Endometrial microvascular endothelial cells (primary cell): Measurements from ENCODE around the gene ONECUT3. TPM values are rescaled to one million over a fixed set of nuclear protein-coding genes. Genes with fewer than 3 reads are reported as not detected.
"Not testable (repeated sequence)": the region's sequence is repeated elsewhere in the genome, so short reads cannot be mapped to it uniquely, and the experiment has no call there.

Experiments
- in situ Hi-C: cut with HindIII; loops from 2 replicates; pipeline ENCODE4 v1.10.0; 2017; ENCODE audit warnings: low sequenced_read_pairs, low pct_unique_long_range_greater_than_20kb; ENCODE audit errors: inconsistent ontology term
- total RNA-seq: library from RNA; depleted of rRNA; stranded (reverse); fragments of >200 nt; gene quantifications from one replicate; pipeline ENCODE4 v1.2.3, GENCODE V29; 2015; ENCODE audit errors: inconsistent ontology term

Gene ONECUT3
- total RNA-seq = not detected

GRCh38 chr19:1752757-1753728, at the start of gene ONECUT3:
Gene ONECUT3 (plus strand): TSS chr19:1753506. CDS start chr19:1753663, 157 bp downstream.
- in situ Hi-C loops = no loop called here

GRCh38 chr19:1704339-1704738, 49.0 kb upstream of the ONECUT3 start:
- in situ Hi-C loops = no loop called here

- in situ Hi-C loops = no loop called here
Observed at GRCh38 chr19:1705367-1705766, 47.9 kb upstream of the ONECUT3 start.

- in situ Hi-C loops = not testable (repeated sequence)
Observed at GRCh38 chr19:1706646-1707045, 46.7 kb upstream of the ONECUT3 start.

GRCh38 chr19:1707240-1707639, 46.1 kb upstream of the ONECUT3 start:
- in situ Hi-C loops = no loop called here

- in situ Hi-C loops = no loop called here
Observed at GRCh38 chr19:1713170-1713569, 40.1 kb upstream of the ONECUT3 start.

GRCh38 chr19:1715540-1715939, 37.8 kb upstream of the ONECUT3 start:
- in situ Hi-C loops = no loop called here

GRCh38 chr19:1717200-1717969, 35.9 kb upstream of the ONECUT3 start:
- in situ Hi-C loops = no loop called here

- in situ Hi-C loops = no loop called here
Observed at GRCh38 chr19:1717970-1718264, 35.4 kb upstream of the ONECUT3 start.

- in situ Hi-C loops = no loop called here
Observed at GRCh38 chr19:1718420-1719291, 34.6 kb upstream of the ONECUT3 start.

- in situ Hi-C loops = no loop called here
Observed at GRCh38 chr19:1719519-1719918, 33.8 kb upstream of the ONECUT3 start.

GRCh38 chr19:1720237-1720636, 33.1 kb upstream of the ONECUT3 start:
- in situ Hi-C loops = no loop called here

GRCh38 chr19:1725100-1726064, 27.9 kb upstream of the ONECUT3 start:
- in situ Hi-C loops = no loop called here

- in situ Hi-C loops = no loop called here
Observed at GRCh38 chr19:1728816-1729567, 24.3 kb upstream of the ONECUT3 start.

- in situ Hi-C loops = no loop called here
Observed at GRCh38 chr19:1729568-1729925, 23.8 kb upstream of the ONECUT3 start.

- in situ Hi-C loops = no loop called here
Observed at GRCh38 chr19:1730157-1730556, 23.1 kb upstream of the ONECUT3 start.

- in situ Hi-C loops = no loop called here
Observed at GRCh38 chr19:1734321-1734966, 18.9 kb upstream of the ONECUT3 start.
